Calu3 (cell line): ENCODE measurements around the gene POR. TPM values are rescaled to one million over a fixed set of nuclear protein-coding genes. Genes with fewer than 3 reads are reported as not detected.

Source experiments
- BruUV-seq: library from RNA; stranded (reverse); fragments of 400-500 nt; replicated peaks from 2 replicates; lab custom pipeline; 2021; lab: Mats Ljungman, UMichigan
- CTCF ChIA-PET: fragments of 300-600 bp; sonication (Branson Sonifier 250); formaldehyde crosslinking; loops from one replicate; lab custom pipeline; 2022; ENCODE audit warnings: antibody characterized with exemption; lab: Charles Lee
- DNase-seq: peaks from one replicate; pipeline ENCODE4 v3.0.0; 2022
- H3K27ac Mint-ChIP-seq: one replicate; pipeline ENCODE4 v1.8.0; 2022; ENCODE audit warnings: mixed read lengths; ENCODE audit not compliant: unreplicated experiment
- H3K27me3 Mint-ChIP-seq: one replicate; pipeline ENCODE4 v1.8.0; 2022; ENCODE audit warnings: mixed read lengths; ENCODE audit not compliant: unreplicated experiment
- H3K36me3 Mint-ChIP-seq: one replicate; pipeline ENCODE4 v1.8.0; 2022; ENCODE audit warnings: mild to moderate bottlenecking, moderate library complexity, mixed read lengths; ENCODE audit not compliant: insufficient read depth, unreplicated experiment
- H3K4me1 Mint-ChIP-seq: one replicate; pipeline ENCODE4 v1.8.0; 2022; ENCODE audit warnings: mild to moderate bottlenecking, low read depth, mixed read lengths; ENCODE audit not compliant: unreplicated experiment
- H3K4me3 Mint-ChIP-seq: one replicate; pipeline ENCODE4 v1.8.0; 2022; ENCODE audit warnings: mild to moderate bottlenecking, low read depth, moderate library complexity, mixed read lengths; ENCODE audit not compliant: unreplicated experiment
- H3K9me3 Mint-ChIP-seq: one replicate; pipeline ENCODE4 v1.8.0; 2022; ENCODE audit warnings: low read depth, mixed read lengths; ENCODE audit not compliant: unreplicated experiment
- CTCF ChIP-seq: fragments of 200-600 bp; IDR thresholded peaks from one replicate; pipeline ENCODE4 v1.8.0; 2022; ENCODE audit warnings: antibody characterized with exemption; ENCODE audit not compliant: unreplicated experiment
- intact Hi-C: fragments of 100-400 bp; cut with micrococcal nuclease; formaldehyde crosslinking; loops from one replicate; pipeline ENCODE4 v1.10.0; 2022; ENCODE audit not compliant: unreplicated experiment
- total RNA-seq: library from RNA; stranded (reverse); gene quantifications from 2 replicates; pipeline ENCODE4 v1.2.3, GENCODE V29; 2022

POR gene
- total RNA-seq, 1 experiment from 2014 or later, result 65.8 TPM

DNA sequence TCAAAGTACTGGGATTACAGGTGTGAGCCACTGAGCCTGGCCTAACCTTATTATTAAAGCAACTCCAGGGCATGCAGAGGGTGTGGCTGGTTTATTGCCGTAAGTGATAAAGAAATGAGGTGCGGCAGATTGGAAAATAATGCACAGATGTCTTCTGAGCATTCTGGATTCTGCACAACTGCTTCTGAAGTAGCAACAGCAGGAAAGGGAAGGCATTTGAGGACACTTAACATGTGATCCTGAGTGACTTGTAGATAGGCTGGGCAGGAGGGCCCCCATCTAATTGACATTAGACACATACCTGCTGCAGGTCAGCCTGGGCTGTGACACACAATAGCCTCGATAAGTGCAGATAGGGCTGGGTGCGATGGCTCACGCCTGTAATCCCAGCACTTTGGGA, 30.5 kb upstream of the POR start:
- peaks cover 8% of the 10 kb centered on the region for H3K4me1 Mint-ChIP-seq
- no peak for TF ChIP-seq CTCF
- DNase-seq, result no peak
- no peak overlapping the region for H3K4me3 Mint-ChIP-seq
- CTCF ChIA-PET, result no interaction called here
- H3K9me3 Mint-ChIP-seq, result no peaks in the 10 kb centered on the region
- no TSS peak for BruUV-seq
- H3K27ac Mint-ChIP-seq, result no peak overlapping the region
- intact Hi-C loops, result no loop called here
- peaks cover 37% of the 10 kb centered on the region for H3K36me3 Mint-ChIP-seq
- H3K27me3 Mint-ChIP-seq, result no peaks in the 10 kb centered on the region

- no peak for DNase-seq
- no peak for TF ChIP-seq CTCF
- no peak overlapping the region for H3K4me3 Mint-ChIP-seq
- intact Hi-C loops, result no loop called here
- no TSS peak for BruUV-seq
- CTCF ChIA-PET, result no interaction called here
- H3K27ac Mint-ChIP-seq, result no peak overlapping the region
- no peaks in the 10 kb centered on the region for H3K27me3 Mint-ChIP-seq
- H3K9me3 Mint-ChIP-seq, result no peaks in the 10 kb centered on the region
- peaks cover 2% of the 10 kb centered on the region for H3K4me1 Mint-ChIP-seq
- H3K36me3 Mint-ChIP-seq, result peaks cover 36% of the 10 kb centered on the region
These were observed 29.9 kb upstream of the POR start for GRCh38 chr7:75885036-75885435.

DNA sequence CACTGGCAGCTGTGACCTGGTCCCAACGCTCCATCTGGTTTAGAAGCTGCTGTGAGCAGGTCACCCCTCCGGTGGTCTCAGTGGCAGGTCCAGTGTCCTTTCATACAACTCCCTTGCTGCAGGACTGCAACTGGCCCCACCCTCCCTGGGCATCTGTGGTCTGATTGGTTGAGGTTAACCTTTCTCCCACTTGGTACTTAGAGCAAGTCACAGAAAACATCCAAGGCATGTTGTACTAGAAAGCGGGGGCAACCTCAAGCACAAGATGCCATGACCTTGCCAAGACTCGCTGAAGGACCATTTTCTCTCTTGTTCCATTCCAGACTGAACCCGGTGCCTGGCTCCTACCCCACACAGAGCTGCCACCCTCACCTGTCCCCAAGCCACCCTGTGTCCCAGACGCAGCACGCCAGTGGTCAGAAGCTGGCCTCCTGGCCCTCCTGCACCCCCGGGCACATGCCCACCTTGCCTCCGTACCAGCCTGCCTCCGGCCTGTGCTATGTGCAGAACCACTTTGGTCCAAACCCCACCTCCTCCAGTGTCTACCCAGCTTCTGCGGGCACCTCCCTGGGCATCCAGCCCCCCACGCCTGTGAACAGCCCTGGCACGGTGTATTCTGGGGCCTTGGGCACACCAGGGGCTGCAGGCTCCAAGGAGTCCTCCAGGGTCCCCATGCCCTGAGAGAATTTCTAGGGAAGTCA, 27.1 kb upstream of the POR start:
- no peak for TF ChIP-seq CTCF
- Mint-ChIP-seq H3K27me3 (no peaks in the 10 kb centered on the region), H3K4me3 (no peak overlapping the region), H3K9me3 (no peaks in the 10 kb centered on the region), H3K27ac (no peak overlapping the region), H3K36me3 (peaks cover 31% of the 10 kb centered on the region), H3K4me1 (peaks cover 7% of the 10 kb centered on the region)
- intact Hi-C loops, result no loop called here
- no TSS peak for BruUV-seq
- DNase-seq, result no peak
- CTCF ChIA-PET, result no interaction called here

DNA sequence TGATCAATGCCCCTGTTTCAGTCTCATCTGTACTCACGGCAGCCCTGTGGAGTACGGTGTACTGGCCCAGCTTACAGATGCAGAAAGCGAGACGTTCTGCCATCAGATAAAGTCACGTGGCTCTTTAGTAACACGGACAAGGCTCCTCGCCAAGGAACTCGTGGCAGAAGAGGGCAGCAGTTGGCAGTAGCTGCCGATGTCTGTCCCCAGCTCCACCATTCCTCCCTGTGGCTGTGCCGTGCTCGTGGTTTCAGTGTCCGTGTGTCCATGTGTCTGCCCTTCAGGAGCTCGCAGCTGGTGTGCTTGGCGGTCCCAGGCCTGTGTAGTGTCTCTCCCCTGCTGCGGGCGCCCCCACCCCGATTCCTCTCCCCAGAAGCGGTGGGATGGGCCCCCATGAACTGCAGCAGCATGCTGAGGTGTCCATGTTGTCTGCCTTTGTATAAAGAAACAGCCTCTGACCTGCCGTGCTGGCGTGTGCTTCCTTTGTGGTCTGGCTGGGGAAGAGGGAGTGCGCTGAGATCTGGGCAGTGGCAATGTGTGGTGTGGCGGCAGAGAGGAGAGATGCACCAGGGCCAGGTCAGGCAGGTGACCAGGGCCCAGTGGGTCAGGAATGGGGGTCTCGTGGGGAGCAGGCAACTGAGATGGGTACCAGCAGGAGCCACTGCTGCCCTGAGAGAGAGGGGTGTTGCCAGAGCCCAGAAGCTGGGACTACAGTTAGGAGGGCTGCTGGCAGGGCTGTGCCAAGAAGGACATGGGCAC, 26.3 kb upstream of the POR start:
- CTCF ChIA-PET, result no interaction called here
- Mint-ChIP-seq H3K9me3 (no peaks in the 10 kb centered on the region), H3K36me3 (peaks cover 26% of the 10 kb centered on the region), H3K27me3 (no peaks in the 10 kb centered on the region), H3K4me1 (peaks cover 10% of the 10 kb centered on the region), H3K4me3 (no peak overlapping the region), H3K27ac (no peak overlapping the region)
- TF ChIP-seq CTCF, result no peak
- no peak for DNase-seq
- BruUV-seq, result TSS peak; percentile 24
- intact Hi-C loops, result no loop called here
